WERI-Rb-1 (cell line): ENCODE measurements around the gene CASS4.
A peak's percentile ranks its signal among the peaks of the same experiment; 100 is the strongest.
"Not testable (repeated sequence)": the region's sequence is repeated elsewhere in the genome, so short reads cannot be mapped to it uniquely, and the experiment has no call there.

Source experiments
- DNase-seq: peaks from one replicate; pipeline ENCODE4 v3.0.0-alpha.2; 2020
- H3K27ac ChIP-seq: fragments of 250-450 bp; sonication (Bioruptor Pico); 2 replicates; pipeline ENCODE4 v1.5.1; 2020; ENCODE audit warnings: mild to moderate bottlenecking, moderate library complexity
- H3K27me3 ChIP-seq: fragments of 250-450 bp; sonication (Bioruptor Pico); 2 replicates; pipeline ENCODE4 v1.5.1; 2021; ENCODE audit warnings: mild to moderate bottlenecking, low read depth, moderate library complexity; ENCODE audit not compliant: insufficient read depth, severe bottlenecking
- H3K36me3 ChIP-seq: fragments of 250-450 bp; sonication (Bioruptor Pico); 2 replicates; pipeline ENCODE4 v1.5.1; 2020; ENCODE audit warnings: mild to moderate bottlenecking, moderate library complexity
- H3K4me3 ChIP-seq: 2 replicates; pipeline ENCODE4 v1.5.1; 2011; ENCODE audit warnings: low read depth, mild to moderate bottlenecking, control low read depth, low read length
- H3K9me3 ChIP-seq: fragments of 250-450 bp; sonication (Bioruptor Pico); 2 replicates; pipeline ENCODE4 v1.5.1; 2021; ENCODE audit warnings: mild to moderate bottlenecking, moderate library complexity; ENCODE audit not compliant: severe bottlenecking
- TF ChIP-seq, protein P1 (sequence below): IDR thresholded peaks from 2 replicates; pipeline ENCODE4 v1.5.1; 2011; ENCODE audit warnings: low read depth, mild to moderate bottlenecking, control low read depth, inconsistent platforms, low read length

Gene CASS4

DNA sequence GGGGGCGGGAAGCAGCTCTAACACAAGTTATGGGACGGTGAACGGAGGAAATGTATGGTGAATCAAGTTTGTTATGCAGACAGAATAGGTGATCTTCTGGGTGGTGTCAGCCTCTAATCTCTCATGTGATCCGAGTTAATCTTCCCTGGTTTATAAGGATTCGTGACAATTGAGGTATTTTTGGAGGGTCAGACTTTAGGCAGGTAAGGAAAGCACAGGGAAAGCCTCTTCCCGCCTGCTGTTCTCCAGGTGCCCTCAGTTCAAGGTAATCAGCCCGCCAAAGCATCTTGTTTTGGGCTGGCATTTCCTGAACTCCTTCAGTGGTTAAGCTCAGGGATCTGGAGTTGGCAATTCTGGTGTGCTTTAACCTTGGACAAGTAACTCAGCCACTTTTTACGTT, 18.4 kb upstream of the CASS4 start:
- peak overlapping the region; percentile 84 for H3K4me3 ChIP-seq
- no peaks in the 10 kb centered on the region for H3K27me3 ChIP-seq
- no peaks in the 10 kb centered on the region for H3K9me3 ChIP-seq
- no peak overlapping the region; the same call in 1 of the 2 replicates for H3K27ac ChIP-seq
- TF ChIP-seq, protein P1, sequence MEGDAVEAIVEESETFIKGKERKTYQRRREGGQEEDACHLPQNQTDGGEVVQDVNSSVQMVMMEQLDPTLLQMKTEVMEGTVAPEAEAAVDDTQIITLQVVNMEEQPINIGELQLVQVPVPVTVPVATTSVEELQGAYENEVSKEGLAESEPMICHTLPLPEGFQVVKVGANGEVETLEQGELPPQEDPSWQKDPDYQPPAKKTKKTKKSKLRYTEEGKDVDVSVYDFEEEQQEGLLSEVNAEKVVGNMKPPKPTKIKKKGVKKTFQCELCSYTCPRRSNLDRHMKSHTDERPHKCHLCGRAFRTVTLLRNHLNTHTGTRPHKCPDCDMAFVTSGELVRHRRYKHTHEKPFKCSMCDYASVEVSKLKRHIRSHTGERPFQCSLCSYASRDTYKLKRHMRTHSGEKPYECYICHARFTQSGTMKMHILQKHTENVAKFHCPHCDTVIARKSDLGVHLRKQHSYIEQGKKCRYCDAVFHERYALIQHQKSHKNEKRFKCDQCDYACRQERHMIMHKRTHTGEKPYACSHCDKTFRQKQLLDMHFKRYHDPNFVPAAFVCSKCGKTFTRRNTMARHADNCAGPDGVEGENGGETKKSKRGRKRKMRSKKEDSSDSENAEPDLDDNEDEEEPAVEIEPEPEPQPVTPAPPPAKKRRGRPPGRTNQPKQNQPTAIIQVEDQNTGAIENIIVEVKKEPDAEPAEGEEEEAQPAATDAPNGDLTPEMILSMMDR = no peak
- peaks cover 57% of the 10 kb centered on the region for H3K36me3 ChIP-seq
- no peak for DNase-seq

DNA sequence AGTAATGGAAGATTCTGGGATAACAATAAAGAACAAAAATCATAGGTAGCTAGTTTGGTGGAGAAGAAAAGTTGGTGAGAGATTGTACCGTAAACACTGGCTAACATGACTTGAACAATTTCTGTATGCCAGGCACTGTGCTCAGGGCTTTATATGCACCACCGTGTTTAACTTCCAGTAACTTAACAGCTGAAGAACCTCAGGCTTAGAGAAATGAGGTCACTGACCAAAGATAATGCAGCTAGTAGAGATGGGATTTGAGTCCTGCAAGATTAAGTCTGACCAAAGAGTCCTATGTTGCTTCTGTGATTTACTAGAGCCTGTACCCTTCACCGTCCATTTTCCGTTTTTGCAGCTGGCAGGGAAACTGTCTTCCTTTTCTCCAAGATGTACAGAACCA, 16.9 kb upstream of the CASS4 start:
- DNase-seq = no peak
- no peaks in the 10 kb centered on the region for H3K9me3 ChIP-seq
- TF ChIP-seq, protein P1 = no peak
- no peaks in the 10 kb centered on the region for H3K27me3 ChIP-seq
- H3K27ac ChIP-seq = no peak overlapping the region
- H3K4me3 ChIP-seq = no peak overlapping the region
- H3K36me3 ChIP-seq = peaks cover 57% of the 10 kb centered on the region

DNA sequence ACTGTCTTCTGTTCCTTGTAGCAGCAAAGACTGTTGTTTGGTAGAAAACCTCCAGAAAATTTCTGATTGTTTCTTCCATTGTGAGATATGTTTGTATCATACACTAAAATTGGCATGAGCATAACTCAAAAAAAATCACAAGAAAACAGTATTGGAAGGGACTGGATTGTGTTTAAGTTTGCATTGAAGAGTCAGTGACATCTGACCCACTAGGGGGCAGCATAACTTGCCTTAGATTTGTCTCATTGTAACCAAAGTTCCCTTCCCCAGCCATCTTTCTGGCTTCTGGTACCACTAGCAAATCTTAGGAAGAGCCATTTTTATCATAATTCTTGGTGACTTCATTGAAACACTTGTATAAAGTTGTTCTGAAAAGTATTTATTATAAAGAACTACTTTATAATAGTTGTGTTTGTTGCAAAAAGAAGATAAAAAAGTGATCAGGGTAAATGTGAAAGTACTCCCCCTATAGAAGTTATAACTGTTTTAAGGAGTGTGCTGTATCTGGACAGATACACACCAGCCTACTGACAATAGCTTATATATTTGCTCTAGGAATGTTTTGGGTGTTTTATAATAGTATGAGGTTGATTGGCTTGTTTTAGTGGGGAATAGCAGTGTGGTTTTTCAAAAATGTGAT, 11.9 kb upstream of the CASS4 start:
- H3K27ac ChIP-seq = no peak overlapping the region
- H3K9me3 ChIP-seq = no peaks in the 10 kb centered on the region
- peak; percentile 40 for DNase-seq
- no peak overlapping the region for H3K4me3 ChIP-seq
- H3K27me3 ChIP-seq = no peaks in the 10 kb centered on the region
- TF ChIP-seq, protein P1 = peak; percentile 76
- peaks cover 94% of the 10 kb centered on the region for H3K36me3 ChIP-seq

DNA sequence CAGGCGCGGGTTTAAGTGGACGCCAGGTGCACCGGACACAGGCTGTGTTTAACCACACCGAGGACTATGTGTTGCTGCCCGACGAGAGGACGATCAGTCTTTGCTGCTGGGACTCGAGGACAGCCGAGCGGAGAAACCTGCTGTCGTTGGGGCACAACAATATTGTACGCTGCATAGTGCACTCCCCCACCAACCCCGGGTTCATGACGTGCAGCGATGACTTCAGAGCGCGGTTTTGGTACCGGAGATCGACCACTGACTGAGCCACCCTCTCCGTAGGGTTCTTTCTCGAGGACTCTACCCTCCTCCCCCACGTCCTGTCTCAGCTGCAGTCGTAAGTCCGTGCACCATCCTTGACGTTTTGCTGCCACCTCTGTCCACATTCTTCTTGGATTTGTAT, 8.6 kb upstream of the CASS4 start:
- TF ChIP-seq, protein P1 = no peak
- DNase-seq = no peak

DNA sequence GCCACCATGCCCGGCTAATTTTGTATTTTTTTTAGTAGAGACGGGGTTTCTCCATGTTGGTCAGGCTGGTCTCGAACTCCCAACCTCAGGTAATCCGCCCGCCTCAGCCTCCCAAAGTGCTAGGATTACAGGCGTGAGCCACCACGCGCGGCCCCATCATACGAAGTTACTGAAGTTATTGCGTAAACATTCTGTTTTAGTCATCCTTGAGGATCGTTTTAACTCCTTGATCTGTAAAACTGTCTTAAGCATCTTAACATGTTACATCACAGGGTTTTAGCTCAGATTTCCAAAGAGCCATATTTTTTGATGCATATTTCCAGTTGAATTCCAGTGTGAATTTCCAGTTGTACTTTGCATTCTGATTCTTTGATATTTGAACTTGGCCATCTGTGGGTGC, 6.7 kb upstream of the CASS4 start:
- not testable (repeated sequence) for H3K9me3 ChIP-seq, DNase-seq, H3K27me3 ChIP-seq, H3K27ac ChIP-seq, H3K4me3 ChIP-seq
- peaks cover 67% of the 10 kb centered on the region for H3K36me3 ChIP-seq

More for the DNA sequence above, 8.6 kb upstream of the CASS4 start:
- Histone ChIP-seq H3K27me3 (no peaks in the 10 kb centered on the region), H3K4me3 (no peak overlapping the region), H3K27ac (no peak overlapping the region), H3K9me3 (no peaks in the 10 kb centered on the region), H3K36me3 (peaks cover 86% of the 10 kb centered on the region)

DNA sequence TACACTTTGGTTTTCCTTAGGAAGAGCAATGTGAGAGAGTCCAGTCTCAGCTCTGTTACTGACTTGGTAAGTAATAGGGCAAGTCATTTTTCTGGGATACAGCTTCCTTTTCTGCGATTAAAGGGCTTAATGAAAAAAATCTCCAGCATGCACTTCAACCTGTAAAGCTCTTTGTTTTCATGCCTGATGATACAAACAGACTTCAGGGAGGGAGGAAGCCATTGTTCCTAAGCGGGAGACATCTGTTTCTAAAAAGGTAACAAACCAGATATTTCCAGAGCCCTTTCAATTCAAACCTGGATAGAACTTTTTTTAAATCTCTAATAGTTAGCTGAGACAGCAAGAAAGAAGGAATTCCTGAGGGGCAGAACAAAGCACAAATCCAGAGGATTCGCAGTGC, 5.2 kb upstream of the CASS4 start:
- H3K27me3 ChIP-seq = no peaks in the 10 kb centered on the region
- no peaks in the 10 kb centered on the region for H3K9me3 ChIP-seq
- no peak overlapping the region for H3K27ac ChIP-seq
- no peak for DNase-seq
- peaks cover 51% of the 10 kb centered on the region for H3K36me3 ChIP-seq
- TF ChIP-seq, protein P1 = no peak
- no peak overlapping the region for H3K4me3 ChIP-seq
